Gastroesophageal sphincter (tissue), 3 donors: ENCODE results near the gene TDRD5.

ENCODE experiments used
- POLR2AphosphoS5 ChIP-seq: sonication (generic); formaldehyde crosslinking; IDR thresholded peaks from one replicate; pipeline ENCODE4 v1.6.1; 2017; ENCODE audit warnings: antibody characterized with exemption
- TF ChIP-seq, protein P1 (sequence below), 4 experiments: fragments of 200-600 bp in 2 of 4; fragments of 450-650 bp in 2 of 4; sonication (generic) in 1 of 4; IDR thresholded peaks; one replicate each; pipeline ENCODE4 v1.5.1; 2017 to 2019; ENCODE audit warnings: antibody characterized with exemption in 4 of 4, mild to moderate bottlenecking in 2 of 4, moderate library complexity in 2 of 4

DNA sequence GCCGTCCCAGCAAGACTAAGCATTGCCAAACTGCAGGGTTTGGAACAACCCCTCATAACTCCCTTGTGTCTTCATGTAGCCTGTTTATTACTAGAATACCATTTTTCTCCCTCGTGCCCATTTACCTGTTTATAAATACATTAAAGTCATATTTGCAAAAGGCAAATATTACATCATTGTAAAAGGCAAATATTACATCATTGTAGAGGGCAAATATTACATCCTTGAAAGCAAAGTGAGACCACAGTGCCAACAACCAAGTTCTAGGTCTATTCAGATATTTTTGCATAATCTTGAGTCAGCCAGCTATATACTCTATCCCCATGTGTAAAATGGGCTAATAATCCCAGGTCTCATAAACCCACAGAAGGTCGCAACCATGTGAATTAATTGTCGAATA lies 140.0 kb downstream of the TDRD5 start:
- TF ChIP-seq, protein P1, sequence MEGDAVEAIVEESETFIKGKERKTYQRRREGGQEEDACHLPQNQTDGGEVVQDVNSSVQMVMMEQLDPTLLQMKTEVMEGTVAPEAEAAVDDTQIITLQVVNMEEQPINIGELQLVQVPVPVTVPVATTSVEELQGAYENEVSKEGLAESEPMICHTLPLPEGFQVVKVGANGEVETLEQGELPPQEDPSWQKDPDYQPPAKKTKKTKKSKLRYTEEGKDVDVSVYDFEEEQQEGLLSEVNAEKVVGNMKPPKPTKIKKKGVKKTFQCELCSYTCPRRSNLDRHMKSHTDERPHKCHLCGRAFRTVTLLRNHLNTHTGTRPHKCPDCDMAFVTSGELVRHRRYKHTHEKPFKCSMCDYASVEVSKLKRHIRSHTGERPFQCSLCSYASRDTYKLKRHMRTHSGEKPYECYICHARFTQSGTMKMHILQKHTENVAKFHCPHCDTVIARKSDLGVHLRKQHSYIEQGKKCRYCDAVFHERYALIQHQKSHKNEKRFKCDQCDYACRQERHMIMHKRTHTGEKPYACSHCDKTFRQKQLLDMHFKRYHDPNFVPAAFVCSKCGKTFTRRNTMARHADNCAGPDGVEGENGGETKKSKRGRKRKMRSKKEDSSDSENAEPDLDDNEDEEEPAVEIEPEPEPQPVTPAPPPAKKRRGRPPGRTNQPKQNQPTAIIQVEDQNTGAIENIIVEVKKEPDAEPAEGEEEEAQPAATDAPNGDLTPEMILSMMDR (IDR thresholded peaks at IDR 0.05): no peak
- no peak for TF ChIP-seq POLR2AphosphoS5
